Breast epithelium (tissue), 3 donors: Measurements from ENCODE around the gene HDAC1.
"Not testable (repeated sequence)": the region's sequence is repeated elsewhere in the genome, so short reads cannot be mapped to it uniquely, and the experiment has no call there.

Experiments used
- CTCF ChIP-seq, 3 donors: fragments of 450-650 bp; IDR thresholded peaks; one replicate each; pipeline ENCODE4 v1.5.1; 2016 to 2017; ENCODE audit warnings: antibody characterized with exemption in 3 of 3, mild to moderate bottlenecking in 3 of 3, moderate library complexity in 3 of 3
- POLR2A ChIP-seq: fragments of 450-650 bp; IDR thresholded peaks from one replicate; pipeline ENCODE4 v1.6.1; 2016; ENCODE audit warnings: antibody characterized with exemption, mild to moderate bottlenecking, moderate library complexity
- POLR2AphosphoS5 ChIP-seq, 3 donors: sonication (generic); formaldehyde crosslinking; IDR thresholded peaks; one replicate each; pipeline ENCODE4 v1.6.1; 2017; ENCODE audit warnings: antibody characterized with exemption in 3 of 3

- TF ChIP-seq POLR2AphosphoS5 (IDR thresholded peaks at IDR 0.05); CTCF (IDR thresholded peaks at IDR 0.05); POLR2A: not testable (repeated sequence)
Observed at GRCh38 chr1:32284777-32285176, 7.1 kb upstream of the HDAC1 start.
